Measurements from ENCODE around the gene CEACAM1. TPM values are rescaled to one million over a fixed set of nuclear protein-coding genes. Genes with fewer than 3 reads are reported as not detected.

The CEACAM1 gene
- total RNA-seq, 1 donor: not detected

GRCh38 chr19:42571116-42571515, 42.8 kb upstream of the CEACAM1 start:
- Histone ChIP-seq H2AFZ (ENCODE audit: low read length) (no peak overlapping the region), H3K4me2 (ENCODE audit: insufficient read depth, low read length) (no peak overlapping the region), H3K79me2 (ENCODE audit: insufficient read depth, low read length) (no peaks in the 10 kb centered on the region), H3K9me3 (ENCODE audit: low read depth, low read length) (no peaks in the 10 kb centered on the region), H4K20me1 (ENCODE audit: insufficient read depth, low read length) (no peaks in the 10 kb centered on the region), H3K4me3 (ENCODE audit: insufficient read depth, low read length) (no peak overlapping the region), H3K27ac (ENCODE audit: low read depth, low read length) (no peak overlapping the region), H3K27me3 (ENCODE audit: insufficient read depth, low read length) (peaks cover 42% of the 10 kb centered on the region), H3K4me1 (ENCODE audit: insufficient read depth, low read length) (no peaks in the 10 kb centered on the region), H3K36me3 (ENCODE audit: insufficient read depth, low read length) (no peaks in the 10 kb centered on the region)
- no peak for DNase-seq (ENCODE audit: insufficient read length, low spot score, missing footprints)
- TF ChIP-seq, protein P1, sequence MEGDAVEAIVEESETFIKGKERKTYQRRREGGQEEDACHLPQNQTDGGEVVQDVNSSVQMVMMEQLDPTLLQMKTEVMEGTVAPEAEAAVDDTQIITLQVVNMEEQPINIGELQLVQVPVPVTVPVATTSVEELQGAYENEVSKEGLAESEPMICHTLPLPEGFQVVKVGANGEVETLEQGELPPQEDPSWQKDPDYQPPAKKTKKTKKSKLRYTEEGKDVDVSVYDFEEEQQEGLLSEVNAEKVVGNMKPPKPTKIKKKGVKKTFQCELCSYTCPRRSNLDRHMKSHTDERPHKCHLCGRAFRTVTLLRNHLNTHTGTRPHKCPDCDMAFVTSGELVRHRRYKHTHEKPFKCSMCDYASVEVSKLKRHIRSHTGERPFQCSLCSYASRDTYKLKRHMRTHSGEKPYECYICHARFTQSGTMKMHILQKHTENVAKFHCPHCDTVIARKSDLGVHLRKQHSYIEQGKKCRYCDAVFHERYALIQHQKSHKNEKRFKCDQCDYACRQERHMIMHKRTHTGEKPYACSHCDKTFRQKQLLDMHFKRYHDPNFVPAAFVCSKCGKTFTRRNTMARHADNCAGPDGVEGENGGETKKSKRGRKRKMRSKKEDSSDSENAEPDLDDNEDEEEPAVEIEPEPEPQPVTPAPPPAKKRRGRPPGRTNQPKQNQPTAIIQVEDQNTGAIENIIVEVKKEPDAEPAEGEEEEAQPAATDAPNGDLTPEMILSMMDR (IDR thresholded peaks at IDR 0.05; ENCODE audit: extremely low read depth, low read depth, low read length): no peak

- TF ChIP-seq, protein P1 (IDR thresholded peaks at IDR 0.05; ENCODE audit: extremely low read depth, low read depth, low read length): no peak
- Histone ChIP-seq H3K4me3 (ENCODE audit: insufficient read depth, low read length) (no peak overlapping the region), H3K4me1 (ENCODE audit: insufficient read depth, low read length) (no peaks in the 10 kb centered on the region), H3K36me3 (ENCODE audit: insufficient read depth, low read length) (no peaks in the 10 kb centered on the region), H4K20me1 (ENCODE audit: insufficient read depth, low read length) (no peaks in the 10 kb centered on the region), H2AFZ (ENCODE audit: low read length) (no peak overlapping the region), H3K27ac (ENCODE audit: low read depth, low read length) (no peak overlapping the region), H3K4me2 (ENCODE audit: insufficient read depth, low read length) (no peak overlapping the region), H3K79me2 (ENCODE audit: insufficient read depth, low read length) (no peaks in the 10 kb centered on the region), H3K27me3 (ENCODE audit: insufficient read depth, low read length) (peaks cover 35% of the 10 kb centered on the region), H3K9me3 (ENCODE audit: low read depth, low read length) (no peaks in the 10 kb centered on the region)
- DNase-seq (ENCODE audit: insufficient read length, low spot score, missing footprints): no peak
Observed at GRCh38 chr19:42569193-42569592, 40.9 kb upstream of the CEACAM1 start.

DNA sequence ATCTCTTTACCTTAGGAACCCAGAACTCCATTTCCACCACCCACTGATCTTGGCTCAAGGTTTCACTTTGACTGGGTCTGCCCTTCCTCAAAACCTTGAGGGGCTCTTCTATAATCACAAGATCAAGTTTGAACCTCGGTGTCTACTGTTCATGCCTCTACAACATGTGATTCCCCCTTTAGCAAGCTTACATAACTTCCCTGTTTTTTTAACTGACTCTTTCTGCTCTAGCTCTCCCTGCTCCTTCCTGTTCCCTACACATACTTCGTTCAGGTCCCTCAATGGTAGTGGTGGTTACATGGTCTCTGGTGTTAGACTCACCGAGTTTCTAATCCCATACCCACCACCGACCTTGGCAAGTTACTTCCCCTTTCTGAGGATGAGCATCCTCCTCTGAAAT, 39.7 kb upstream of the CEACAM1 start:
- H3K9me3 ChIP-seq (ENCODE audit: low read depth, low read length): no peaks in the 10 kb centered on the region
- no peak overlapping the region for H3K27ac ChIP-seq (ENCODE audit: low read depth, low read length)
- H3K79me2 ChIP-seq (ENCODE audit: insufficient read depth, low read length): no peaks in the 10 kb centered on the region
- DNase-seq (ENCODE audit: insufficient read length, low spot score, missing footprints): no peak
- H3K4me1 ChIP-seq (ENCODE audit: insufficient read depth, low read length): no peaks in the 10 kb centered on the region
- no peak overlapping the region for H2AFZ ChIP-seq (ENCODE audit: low read length)
- H3K4me3 ChIP-seq (ENCODE audit: insufficient read depth, low read length): no peak overlapping the region
- TF ChIP-seq, protein P1 (IDR thresholded peaks at IDR 0.05; ENCODE audit: extremely low read depth, low read depth, low read length): no peak
- no peak overlapping the region for H3K4me2 ChIP-seq (ENCODE audit: insufficient read depth, low read length)
- peaks cover 25% of the 10 kb centered on the region for H3K27me3 ChIP-seq (ENCODE audit: insufficient read depth, low read length)
- H3K36me3 ChIP-seq (ENCODE audit: insufficient read depth, low read length): no peaks in the 10 kb centered on the region
- H4K20me1 ChIP-seq (ENCODE audit: insufficient read depth, low read length): no peaks in the 10 kb centered on the region

DNA sequence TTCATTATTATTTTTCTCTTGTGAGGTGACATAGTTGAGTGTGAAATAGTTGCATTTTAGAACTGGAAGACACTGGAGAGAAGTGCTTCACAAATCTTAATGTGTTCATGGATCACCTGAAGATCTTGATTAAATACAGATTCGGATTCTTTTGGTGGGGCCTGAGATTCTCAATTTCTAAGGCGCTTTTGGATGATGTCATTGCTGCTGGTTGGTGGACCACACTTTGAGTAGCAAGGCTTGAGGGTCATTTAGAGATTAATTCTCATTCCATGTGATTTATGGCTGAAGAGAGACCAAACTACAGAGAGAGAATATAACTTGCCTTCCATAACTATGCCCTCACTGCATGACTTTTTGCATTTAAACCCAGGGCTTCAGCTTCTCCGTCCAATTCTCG, 39.3 kb upstream of the CEACAM1 start:
- Histone ChIP-seq H3K27ac (ENCODE audit: low read depth, low read length) (no peak overlapping the region), H3K4me1 (ENCODE audit: insufficient read depth, low read length) (no peaks in the 10 kb centered on the region), H3K9me3 (ENCODE audit: low read depth, low read length) (no peaks in the 10 kb centered on the region), H3K4me3 (ENCODE audit: insufficient read depth, low read length) (no peak overlapping the region), H4K20me1 (ENCODE audit: insufficient read depth, low read length) (no peaks in the 10 kb centered on the region), H3K27me3 (ENCODE audit: insufficient read depth, low read length) (peaks cover 25% of the 10 kb centered on the region), H3K4me2 (ENCODE audit: insufficient read depth, low read length) (no peak overlapping the region), H3K79me2 (ENCODE audit: insufficient read depth, low read length) (no peaks in the 10 kb centered on the region), H2AFZ (ENCODE audit: low read length) (no peak overlapping the region), H3K36me3 (ENCODE audit: insufficient read depth, low read length) (no peaks in the 10 kb centered on the region)
- TF ChIP-seq, protein P1 (IDR thresholded peaks at IDR 0.05; ENCODE audit: extremely low read depth, low read depth, low read length): no peak
- no peak for DNase-seq (ENCODE audit: insufficient read length, low spot score, missing footprints)
